GM19452 (cell line): Measurements from ENCODE around the gene LRFN4.

Experiments
- ATAC-seq: cut with Tn5 transposase; IDR thresholded peaks from one replicate; pipeline ENCODE4 v1.9.1; 2021; ENCODE audit not compliant: unreplicated experiment

LRFN4 gene

GRCh38 chr11:66870131-66870530, 13.3 kb downstream of the LRFN4 start:
- ATAC-seq: no peak

DNA sequence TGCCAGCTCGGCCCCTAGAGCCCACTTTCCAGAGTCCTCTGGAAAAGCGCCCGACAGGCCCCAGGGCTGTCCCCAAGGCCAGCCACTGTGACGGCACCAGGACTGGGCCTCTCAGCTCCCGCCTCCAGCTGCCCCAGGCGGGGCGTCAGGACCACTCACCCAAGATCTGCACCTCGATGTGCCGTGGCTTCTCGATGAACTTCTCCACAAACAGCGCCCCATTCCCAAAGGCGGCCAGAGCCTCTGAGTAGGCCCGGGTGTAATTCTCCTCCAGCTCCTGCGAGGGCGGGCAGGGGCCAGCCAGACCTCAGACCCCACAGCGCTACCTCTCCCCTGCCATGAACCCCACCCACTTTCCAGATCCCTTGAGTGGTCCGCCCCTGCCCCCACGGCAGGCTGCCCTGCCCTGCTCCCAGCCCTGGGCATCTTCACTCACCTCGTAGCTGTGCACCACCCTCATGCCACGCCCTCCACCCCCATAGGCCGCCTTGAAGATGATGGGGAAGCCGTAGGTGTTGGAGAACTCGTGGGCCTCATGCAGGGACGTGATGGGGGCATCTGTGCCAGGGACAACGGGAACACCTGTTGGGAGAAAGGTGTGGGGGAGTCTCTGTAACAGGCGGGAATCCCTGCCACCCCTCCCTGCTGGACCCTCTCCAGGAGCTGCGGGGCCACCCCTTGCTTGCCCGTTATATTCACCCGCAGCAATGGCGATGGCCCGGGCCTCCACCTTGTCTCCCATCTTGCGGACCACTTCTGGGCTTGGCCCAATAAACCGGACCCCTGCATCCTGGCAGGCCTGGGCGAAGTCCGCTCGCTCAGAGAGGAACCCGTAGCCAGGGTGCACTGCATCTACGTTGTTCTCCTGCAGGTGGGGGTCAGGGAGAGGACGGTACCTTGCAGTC, 14.0 kb downstream of the LRFN4 start:
- no peak for ATAC-seq

- no peak for ATAC-seq
These were observed 14.6 kb downstream of the LRFN4 start for GRCh38 chr11:66871521-66871901.

DNA sequence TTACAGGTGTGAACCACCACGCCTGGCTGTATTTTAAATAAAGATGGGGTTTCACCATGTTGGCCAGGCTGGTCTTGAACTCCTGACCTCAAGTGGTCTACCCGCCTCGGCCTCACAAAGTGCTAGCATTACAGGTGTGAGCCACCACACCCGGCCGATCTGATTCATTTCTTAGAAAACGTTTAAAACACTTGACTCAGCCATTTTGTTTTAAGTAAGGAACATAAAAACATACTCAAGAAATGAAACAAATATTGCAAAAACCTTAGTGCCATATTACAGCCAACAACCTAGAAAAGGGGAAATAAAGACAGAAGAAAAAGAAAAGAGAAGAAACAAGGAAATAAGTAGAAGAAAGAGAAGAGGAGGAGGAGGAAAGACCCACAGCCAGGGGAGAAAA, 17.4 kb downstream of the LRFN4 start:
- ATAC-seq: no peak

- ATAC-seq: no peak
These were observed 18.5 kb downstream of the LRFN4 start for GRCh38 chr11:66875378-66875777.

- ATAC-seq: no peak
These were observed 20.9 kb downstream of the LRFN4 start for GRCh38 chr11:66877588-66878385.

- no peak for ATAC-seq
These were observed 21.6 kb downstream of the LRFN4 start for GRCh38 chr11:66878474-66878873.

DNA sequence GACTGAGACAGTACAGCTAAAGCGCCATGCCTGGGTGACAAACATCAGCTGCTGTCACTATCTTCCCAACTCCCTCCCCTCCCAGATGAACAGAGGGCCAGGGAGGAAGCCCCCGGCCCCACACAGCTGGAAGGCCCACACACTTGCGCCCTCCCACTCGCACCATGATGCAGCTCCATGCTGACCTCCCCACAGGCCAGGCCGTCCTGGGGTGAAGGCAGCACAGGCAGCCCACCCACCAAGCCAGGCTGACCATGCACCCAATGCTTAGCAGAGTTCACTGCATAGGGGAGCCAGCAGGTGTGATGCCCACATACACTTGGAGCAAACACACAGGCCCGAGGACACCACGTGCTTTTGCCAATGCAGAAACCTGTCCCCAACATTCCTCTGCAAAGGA, 22.1 kb downstream of the LRFN4 start:
- no peak for ATAC-seq

DNA sequence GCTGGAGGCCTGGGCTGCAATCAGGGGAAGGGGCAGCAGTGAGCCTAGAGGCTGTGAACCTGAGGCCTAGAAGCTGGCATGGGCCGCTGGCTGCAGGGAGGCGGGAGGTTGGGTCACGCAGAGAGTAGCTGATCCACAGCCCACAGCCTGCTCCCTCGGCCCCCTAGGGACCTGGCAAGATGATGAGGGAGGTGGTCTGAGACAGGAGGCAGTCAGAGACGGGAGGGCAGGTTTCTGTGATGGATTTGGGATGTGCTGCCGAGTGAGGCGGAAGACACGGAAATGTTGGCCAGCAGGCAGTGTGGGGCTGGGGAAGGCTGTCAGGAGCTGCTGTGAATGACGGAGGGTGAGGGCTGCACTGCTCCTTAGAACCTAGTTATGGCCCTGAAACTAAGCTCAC, 22.7 kb downstream of the LRFN4 start:
- ATAC-seq: no peak

GRCh38 chr11:66879999-66880398, 23.1 kb downstream of the LRFN4 start:
- ATAC-seq: no peak

GRCh38 chr11:66880496-66881450, 23.9 kb downstream of the LRFN4 start:
- ATAC-seq: no peak

GRCh38 chr11:66881451-66881835, 24.6 kb downstream of the LRFN4 start:
- ATAC-seq: no peak

DNA sequence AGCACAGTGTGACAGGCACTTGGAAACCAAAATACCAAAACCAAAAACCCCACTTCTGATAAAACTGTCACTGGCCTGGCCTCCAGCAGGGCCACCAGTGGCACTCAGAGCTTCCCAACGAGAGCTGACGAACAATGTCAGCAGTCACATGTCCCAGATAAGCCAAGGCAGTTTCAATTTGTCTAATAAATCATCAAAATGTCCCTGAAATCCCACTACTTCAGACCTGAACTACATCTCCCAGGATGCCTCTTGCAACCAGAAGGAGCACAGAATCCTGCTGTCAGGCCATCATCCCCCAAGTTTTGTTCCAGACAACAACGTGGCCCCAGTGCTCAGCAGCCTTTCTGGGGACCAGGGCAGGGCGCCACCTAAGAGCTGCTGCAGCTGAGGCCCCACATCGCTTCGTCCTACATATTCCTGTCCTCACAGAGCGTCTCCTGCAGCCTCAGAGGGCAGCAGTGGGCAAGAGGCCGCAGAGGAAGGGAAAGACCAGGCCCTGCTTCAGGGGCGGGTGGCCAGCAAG, 25.1 kb downstream of the LRFN4 start:
- no peak for ATAC-seq

GRCh38 chr11:66882561-66883015, 25.7 kb downstream of the LRFN4 start:
- no peak for ATAC-seq

- ATAC-seq: no peak
These were observed 26.4 kb downstream of the LRFN4 start for GRCh38 chr11:66883016-66883965.

GRCh38 chr11:66884443-66884842, 27.6 kb downstream of the LRFN4 start:
- ATAC-seq: no peak

DNA sequence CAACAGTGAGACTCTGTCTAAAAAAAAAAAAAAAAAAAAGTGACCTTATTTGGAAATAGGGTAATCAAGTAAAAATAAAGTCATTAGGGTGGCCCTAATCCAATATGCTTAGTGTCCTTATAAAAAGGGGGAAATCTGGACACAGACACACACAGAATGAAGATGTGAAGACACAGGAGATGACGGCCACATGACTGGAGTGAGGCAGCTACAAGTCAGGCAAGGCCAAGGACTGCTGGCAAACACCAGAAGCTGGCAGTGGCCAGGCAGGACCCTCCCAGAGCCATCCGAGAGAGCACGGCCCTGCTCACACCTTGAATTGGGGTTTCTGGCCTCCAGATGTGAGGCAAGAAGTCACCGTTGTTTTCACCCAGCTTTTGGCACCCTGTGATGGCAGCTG, 28.6 kb downstream of the LRFN4 start:
- ATAC-seq: no peak

DNA sequence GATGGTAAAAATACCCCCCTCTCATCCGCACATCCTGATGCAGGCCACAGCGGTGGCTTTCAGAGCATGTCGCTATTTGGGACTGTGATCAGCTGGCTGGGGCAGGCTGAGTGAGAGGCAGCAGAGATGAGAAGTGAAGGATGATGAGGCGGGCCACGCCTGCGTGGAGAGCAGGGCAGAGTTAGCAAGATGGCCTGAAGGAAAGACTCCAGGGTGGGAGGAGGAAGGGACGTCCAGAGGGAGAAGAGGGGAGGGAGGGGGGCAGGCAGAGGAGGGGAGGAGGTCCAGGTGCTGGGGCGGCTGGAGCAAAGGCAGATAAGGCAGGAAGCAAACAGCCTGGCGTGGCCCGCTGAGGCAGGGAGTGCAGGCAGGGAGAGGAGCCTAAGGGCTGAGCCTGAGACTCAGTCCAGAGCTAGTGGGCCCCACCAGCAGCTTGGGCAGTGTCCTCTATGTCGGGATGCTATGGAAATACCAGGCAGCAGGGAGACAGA, 29.1 kb downstream of the LRFN4 start:
- no peak for ATAC-seq

GRCh38 chr11:66886671-66887221, 29.9 kb downstream of the LRFN4 start:
- no peak for ATAC-seq
